GM18858 (cell line): ENCODE data around the gene EFCAB9.

ENCODE experiments used
- ATAC-seq: cut with Tn5 transposase; IDR thresholded peaks from one replicate; pipeline ENCODE4 v1.9.1; 2021; ENCODE audit not compliant: unreplicated experiment

The EFCAB9 gene

DNA sequence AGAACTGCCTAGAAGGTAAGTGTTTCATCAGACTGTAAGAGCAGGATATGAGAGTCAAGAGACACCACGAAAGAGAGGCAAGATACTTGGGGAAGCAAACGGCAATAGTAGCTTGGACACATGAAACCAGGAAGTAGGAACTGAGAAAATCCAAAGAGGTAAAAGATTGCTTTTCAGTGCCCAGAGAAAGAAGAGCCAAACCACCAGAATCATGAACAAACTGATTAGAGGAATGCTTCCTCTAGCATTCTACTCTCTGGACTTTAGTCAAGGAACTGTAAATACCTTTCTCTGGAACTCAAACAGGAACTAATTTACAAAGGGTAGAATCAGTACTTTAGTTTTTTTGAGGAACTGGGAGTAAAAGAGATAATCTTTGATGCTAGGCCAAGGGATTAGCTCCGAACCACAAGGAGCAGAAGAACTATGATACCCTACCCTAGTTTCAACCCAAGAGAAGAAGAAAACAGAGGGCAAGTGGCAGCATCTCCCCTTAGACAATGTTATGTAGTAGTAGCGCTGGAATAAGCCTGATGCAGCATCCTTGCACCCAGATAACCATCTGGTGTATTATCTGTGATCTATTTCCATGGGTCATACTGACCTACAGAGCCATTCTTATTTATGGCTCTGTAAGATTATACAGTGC lies 41.3 kb downstream of the EFCAB9 start:
- ATAC-seq: peak; percentile 65

GRCh38 chr5:172235827-172236736 lies 42.1 kb downstream of the EFCAB9 start:
- no peak for ATAC-seq

GRCh38 chr5:172238334-172238733 lies 44.4 kb downstream of the EFCAB9 start:
- ATAC-seq: no peak

DNA sequence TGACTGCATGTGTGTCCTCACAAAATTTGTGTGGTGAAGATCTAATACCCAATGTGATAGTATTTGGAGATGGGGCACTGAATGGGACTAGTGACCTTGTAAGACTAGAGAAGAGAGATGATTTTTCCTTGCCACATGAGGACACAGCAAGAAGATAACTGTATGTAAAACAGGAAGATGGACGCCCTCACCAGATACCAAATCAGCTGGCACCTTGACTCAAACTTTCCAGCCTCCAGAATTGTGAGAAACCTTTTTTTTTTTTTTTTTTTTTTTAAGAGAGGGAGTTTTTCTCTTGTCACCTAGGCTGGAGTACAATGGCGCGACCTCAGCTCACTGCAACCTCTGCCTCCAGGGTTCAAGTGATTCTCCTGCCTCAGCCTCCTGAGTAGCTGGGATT lies 49.3 kb downstream of the EFCAB9 start:
- no peak for ATAC-seq

DNA sequence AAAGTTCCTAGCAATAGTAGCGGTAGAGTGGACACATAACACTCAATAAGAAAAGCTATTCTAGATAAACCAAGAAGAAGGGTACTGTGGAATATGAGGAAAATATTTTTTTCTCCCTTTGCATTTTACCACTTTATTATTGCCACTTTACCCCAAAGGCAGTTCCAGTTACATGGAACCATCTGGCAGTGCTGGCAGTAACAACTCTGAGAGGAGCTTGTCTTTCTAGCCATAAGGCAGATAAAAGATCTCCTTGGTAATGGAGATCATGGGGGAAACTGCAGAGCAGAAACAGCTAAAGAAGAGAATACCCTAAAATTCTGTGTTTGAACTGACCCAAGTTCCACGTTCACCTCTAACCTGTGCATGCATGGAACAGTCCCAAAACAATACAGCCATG lies 51.1 kb downstream of the EFCAB9 start:
- ATAC-seq: no peak

- ATAC-seq: no peak
These were observed 51.7 kb downstream of the EFCAB9 start for GRCh38 chr5:172245703-172246125.

DNA sequence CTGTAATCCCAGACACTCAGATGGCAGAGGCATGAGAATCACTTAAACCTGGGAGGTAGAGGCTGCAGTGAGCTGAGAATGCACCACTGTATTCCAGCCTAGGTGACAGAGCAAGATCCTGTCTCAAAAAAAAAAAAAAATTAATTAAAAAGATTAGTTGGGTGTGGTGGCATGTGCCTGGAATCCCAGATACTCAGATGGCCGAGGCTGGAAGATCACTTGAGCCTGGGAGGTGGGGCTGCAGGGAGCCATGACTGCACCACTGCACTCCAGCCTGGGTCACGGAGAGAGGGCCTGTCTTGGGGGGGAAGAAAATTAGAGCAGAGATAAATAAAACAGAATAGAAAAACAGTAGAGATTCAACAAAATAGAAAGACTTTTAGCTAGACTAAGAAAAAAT lies 54.7 kb downstream of the EFCAB9 start:
- no peak for ATAC-seq

GRCh38 chr5:172251419-172251818 lies 57.4 kb downstream of the EFCAB9 start:
- ATAC-seq: no peak

- no peak for ATAC-seq
These were observed 58.5 kb downstream of the EFCAB9 start for GRCh38 chr5:172252501-172252900.
